ENCODE measurements around the gene SUMO3. TPM values are rescaled to one million over a fixed set of nuclear protein-coding genes. Genes with fewer than 3 reads are reported as not detected.
"Not testable (repeated sequence)": the region's sequence is repeated elsewhere in the genome, so short reads cannot be mapped to it uniquely, and the experiment has no call there.

The SUMO3 gene
- total RNA-seq, 4 donors from 2014 or later, result 30.5 to 38.3 (median 35.9) TPM

DNA sequence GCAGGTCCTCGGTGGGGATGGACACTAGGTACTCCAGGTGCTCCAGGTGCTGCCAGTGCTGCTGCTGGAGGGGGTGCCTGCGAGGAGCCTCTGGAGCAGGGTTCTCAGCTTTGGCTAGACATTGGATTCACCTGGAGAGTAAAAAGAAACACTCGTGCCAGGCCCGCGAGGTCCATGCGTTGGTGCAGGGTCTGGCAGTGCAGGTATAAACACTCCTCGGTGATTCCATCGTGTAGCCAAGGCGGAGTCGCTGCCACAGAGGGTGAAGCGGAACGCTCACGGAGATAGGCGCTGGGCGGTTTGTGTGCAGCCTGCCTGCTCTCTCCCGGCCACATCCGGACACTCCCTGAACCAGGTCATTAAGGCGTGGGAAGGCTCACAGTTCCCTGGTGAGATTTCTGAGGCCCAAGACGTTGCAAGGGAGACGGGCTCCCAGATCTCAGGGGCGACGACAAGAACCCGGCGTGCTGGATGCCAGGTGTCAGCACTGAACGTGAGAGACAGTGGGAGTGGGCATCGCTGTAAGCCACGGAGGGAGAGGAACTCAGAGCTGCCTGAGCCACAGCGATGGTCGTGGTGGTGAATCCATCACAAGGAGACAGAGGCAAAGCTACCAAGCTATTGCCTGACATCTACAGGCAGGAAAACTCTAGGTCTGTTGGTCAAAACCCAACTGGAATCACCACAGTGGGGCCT is 17.2 kb upstream of the SUMO3 start:
- Histone ChIP-seq H3K27me3 (no peaks in the 10 kb centered on the region), H3K4me1 (peaks cover 6% of the 10 kb centered on the region), H3K4me3 (no peak overlapping the region), H3K36me3 (no peaks in the 10 kb centered on the region), H3K9me3 (no peaks in the 10 kb centered on the region), H3K27ac (no peak overlapping the region)
- TF ChIP-seq POLR2AphosphoS5 (IDR thresholded peaks at IDR 0.05) (no peak), EP300 (IDR thresholded peaks at IDR 0.05) (no peak), POLR2A (IDR thresholded peaks at IDR 0.05) (no peak)
- TF ChIP-seq, protein P1, sequence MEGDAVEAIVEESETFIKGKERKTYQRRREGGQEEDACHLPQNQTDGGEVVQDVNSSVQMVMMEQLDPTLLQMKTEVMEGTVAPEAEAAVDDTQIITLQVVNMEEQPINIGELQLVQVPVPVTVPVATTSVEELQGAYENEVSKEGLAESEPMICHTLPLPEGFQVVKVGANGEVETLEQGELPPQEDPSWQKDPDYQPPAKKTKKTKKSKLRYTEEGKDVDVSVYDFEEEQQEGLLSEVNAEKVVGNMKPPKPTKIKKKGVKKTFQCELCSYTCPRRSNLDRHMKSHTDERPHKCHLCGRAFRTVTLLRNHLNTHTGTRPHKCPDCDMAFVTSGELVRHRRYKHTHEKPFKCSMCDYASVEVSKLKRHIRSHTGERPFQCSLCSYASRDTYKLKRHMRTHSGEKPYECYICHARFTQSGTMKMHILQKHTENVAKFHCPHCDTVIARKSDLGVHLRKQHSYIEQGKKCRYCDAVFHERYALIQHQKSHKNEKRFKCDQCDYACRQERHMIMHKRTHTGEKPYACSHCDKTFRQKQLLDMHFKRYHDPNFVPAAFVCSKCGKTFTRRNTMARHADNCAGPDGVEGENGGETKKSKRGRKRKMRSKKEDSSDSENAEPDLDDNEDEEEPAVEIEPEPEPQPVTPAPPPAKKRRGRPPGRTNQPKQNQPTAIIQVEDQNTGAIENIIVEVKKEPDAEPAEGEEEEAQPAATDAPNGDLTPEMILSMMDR (IDR thresholded peaks at IDR 0.05), result no peak
- WGBS, result 84% methylated on average over 26 of the region's 29 CpGs
- no peak for DNase-seq (ENCODE audit: low spot score in 2 of 2)

DNA sequence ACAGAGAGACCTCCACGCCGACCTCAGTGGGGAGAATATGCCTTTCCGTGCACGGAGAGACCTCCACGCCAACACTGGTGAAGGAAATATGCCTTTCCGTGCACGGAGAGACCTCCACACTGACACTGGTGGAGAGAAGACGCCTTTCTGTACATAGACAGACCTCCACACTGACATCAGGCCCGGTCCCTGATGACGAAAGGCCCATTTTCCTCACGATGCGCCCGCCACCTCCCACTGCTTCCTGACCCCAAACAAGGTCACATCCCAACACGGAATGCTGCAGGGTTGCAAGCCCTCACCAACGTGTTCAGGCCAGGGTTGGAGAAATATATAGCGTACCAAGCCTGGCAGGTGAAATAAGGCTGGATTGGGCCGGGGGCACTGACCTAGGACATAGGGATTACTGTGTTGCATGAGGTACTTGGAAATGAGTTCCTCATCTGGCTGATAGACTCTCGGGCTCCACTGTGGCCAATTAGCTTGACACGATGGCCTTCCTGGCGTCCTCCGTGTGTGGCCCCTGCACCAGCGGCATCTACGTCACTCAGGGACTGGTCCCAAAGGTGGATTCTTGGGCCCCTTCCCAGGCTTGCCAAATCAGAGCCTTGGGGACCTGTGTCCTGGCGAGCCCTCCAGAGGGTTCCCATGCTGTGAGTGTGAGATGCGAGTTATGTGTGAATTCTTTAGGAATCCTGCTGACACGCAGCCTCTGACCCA is 16.5 kb upstream of the SUMO3 start:
- no peak for TF ChIP-seq POLR2A (IDR thresholded peaks at IDR 0.05)
- TF ChIP-seq EP300 (IDR thresholded peaks at IDR 0.05), result no peak
- TF ChIP-seq POLR2AphosphoS5 (IDR thresholded peaks at IDR 0.05), result no peak
- Histone ChIP-seq H3K36me3 (no peaks in the 10 kb centered on the region), H3K9me3 (no peaks in the 10 kb centered on the region), H3K4me3 (no peak overlapping the region), H3K4me1 (peaks cover 6% of the 10 kb centered on the region), H3K27ac (no peak overlapping the region), H3K27me3 (no peaks in the 10 kb centered on the region)
- DNase-seq (ENCODE audit: low spot score in 2 of 2), result no peak
- 83% methylated on average over 21 of the region's 26 CpGs for WGBS

DNA sequence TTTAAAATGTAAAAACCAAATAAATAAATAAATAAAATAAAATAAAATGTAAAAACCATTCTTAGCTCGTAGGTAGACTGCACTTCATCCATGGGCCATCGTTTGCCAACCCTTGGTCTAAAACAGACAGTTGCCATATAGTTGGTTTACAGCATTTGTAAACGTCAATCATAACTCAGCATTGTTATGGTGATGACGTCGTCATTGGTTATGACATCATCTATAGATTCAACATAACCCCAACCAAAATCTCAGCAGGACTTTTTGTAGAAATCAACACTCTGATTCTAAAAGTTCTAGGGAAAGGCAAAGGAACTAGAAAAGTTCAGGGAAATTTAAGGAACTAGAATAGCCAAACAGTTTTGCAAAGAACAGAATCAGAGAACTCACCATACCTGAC is 15.8 kb upstream of the SUMO3 start:
- H3K4me3 ChIP-seq, result no peak overlapping the region
- no peak for DNase-seq (ENCODE audit: low spot score in 2 of 2)
- 80% methylated on average over 5 of the region's 5 CpGs for WGBS
- peaks cover 6% of the 10 kb centered on the region for H3K9me3 ChIP-seq
- no peaks in the 10 kb centered on the region for H3K36me3 ChIP-seq
- TF ChIP-seq EP300 (IDR thresholded peaks at IDR 0.05) (no peak), POLR2AphosphoS5 (IDR thresholded peaks at IDR 0.05) (no peak), POLR2A (IDR thresholded peaks at IDR 0.05) (no peak)
- TF ChIP-seq, protein P1 (IDR thresholded peaks at IDR 0.05), result no peak
- H3K4me1 ChIP-seq, result peaks cover 6% of the 10 kb centered on the region
- H3K27me3 ChIP-seq, result no peaks in the 10 kb centered on the region
- H3K27ac ChIP-seq, result no peak overlapping the region

DNA sequence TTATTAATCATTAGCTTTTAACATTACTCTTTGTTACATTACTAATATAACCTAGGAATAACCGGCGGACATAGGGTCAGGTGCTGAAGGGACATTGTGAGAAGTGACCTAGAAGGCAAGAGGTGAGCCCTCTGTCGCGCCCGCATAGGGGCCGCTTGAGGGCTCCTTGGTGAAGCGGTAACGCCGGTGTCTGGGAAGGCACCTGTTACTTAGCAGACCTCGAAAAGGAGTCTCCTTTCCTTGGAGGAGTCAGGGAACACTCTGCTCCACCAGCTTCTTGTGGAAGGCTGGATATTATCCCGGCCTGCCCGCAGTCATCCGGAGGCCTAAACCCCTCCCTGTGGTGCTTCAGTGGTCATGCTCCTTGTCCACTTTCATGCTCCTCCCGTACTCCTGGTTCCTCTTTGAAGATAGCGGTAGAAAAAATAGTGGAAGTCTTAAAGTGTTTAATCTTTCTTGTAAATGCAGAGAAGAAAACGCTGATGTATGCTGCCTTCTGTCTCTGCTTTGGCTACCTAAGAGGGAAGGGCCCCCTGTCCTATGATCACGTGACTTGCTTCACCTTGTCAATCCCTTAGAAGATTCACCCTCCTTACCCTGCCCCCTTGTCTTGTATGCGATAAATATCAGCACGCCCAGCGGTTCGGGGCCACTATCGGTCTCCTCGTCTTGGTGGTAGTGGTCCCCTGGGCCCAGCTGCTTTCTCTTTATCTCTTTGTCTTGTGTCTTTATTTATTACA is 14.8 kb upstream of the SUMO3 start:
- not testable (repeated sequence) for H3K4me1 ChIP-seq; H3K27ac ChIP-seq; H3K36me3 ChIP-seq; H3K4me3 ChIP-seq; DNase-seq (ENCODE audit: low spot score in 2 of 2); H3K27me3 ChIP-seq
- WGBS, result 92% methylated on average over 23 of the region's 23 CpGs
- peaks cover 14% of the 10 kb centered on the region for H3K9me3 ChIP-seq

DNA sequence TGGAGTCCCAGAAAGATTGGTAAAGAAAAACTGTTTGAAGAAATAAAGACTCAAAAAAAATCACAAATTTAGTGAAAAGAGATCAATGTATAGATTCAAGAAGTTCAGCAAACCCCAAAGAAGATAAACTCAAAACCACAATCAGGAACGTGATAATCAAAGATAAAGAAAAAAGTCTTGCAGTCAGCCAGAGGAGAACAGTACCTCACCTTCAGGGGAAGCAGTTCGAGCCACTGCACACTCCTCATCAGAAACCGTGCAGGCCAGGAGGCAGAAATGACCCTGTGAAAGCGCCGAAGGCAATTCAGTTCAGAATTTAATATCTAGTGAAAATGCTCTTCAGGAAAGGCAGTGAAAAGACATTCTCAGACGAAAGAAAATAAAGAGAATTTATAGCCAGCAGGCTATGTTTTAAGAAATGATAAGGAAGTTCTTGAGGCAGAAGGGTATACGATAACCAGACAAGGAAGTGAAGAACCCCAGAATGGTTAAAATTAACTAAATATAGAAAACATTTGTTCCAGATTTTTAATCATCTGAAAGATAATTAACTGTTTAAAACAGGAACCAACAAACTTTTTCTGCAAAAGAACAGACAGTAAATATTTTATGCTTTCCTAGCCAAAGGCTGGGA is 13.5 kb upstream of the SUMO3 start:
- Histone ChIP-seq H3K9me3 (peaks cover 14% of the 10 kb centered on the region), H3K36me3 (no peaks in the 10 kb centered on the region), H3K27me3 (no peaks in the 10 kb centered on the region), H3K4me3 (no peak overlapping the region), H3K27ac (no peak overlapping the region), H3K4me1 (peaks cover 1% of the 10 kb centered on the region)
- WGBS, result 58% methylated on average over 7 of the region's 7 CpGs
- TF ChIP-seq POLR2A (IDR thresholded peaks at IDR 0.05), result no peak
- TF ChIP-seq EP300 (IDR thresholded peaks at IDR 0.05), result no peak
- TF ChIP-seq POLR2AphosphoS5 (IDR thresholded peaks at IDR 0.05), result no peak
- TF ChIP-seq, protein P1 (IDR thresholded peaks at IDR 0.05), result no peak
- DNase-seq (ENCODE audit: low spot score in 2 of 2), result no peak

All from suprapubic skin (tissue), 4 donors.